Measurements from ENCODE around the gene GCN1.

DNA sequence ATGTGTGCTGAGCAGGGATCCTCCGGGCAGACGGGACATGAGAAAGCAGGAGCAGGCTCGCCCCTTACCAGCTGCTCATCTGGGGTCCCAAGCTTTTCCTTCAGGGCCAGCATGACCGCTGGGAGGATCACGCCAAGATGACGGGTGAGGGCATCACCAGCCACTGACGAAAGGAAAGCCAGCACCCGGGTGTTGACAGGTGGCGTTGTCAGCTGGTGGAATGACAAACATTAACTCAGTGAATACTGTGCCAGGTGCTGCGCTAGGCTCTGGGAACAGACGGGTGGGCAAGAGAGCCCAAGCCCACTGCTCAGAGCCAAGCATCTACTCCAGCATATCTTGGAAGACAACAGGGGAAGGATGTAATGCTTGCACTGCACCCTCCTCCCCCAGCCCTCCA is 56.7 kb downstream of the GCN1 start:
- TF ChIP-seq EZH2 (IDR thresholded peaks at IDR 0.05) (no peak), POLR2AphosphoS5 (IDR thresholded peaks at IDR 0.05; ENCODE audit: borderline replicate concordance, low read depth, low read length) (no peak), FOXP2 (optimal IDR thresholded peaks at IDR 0.05; ENCODE audit: control extremely low read depth, extremely low read length, insufficient read depth) (no peak)

Data from SK-N-MC (cell line).